H1 (cell line): ENCODE results near the gene CREG2. TPM values are rescaled to one million over a fixed set of nuclear protein-coding genes. Genes with fewer than 3 reads are reported as not detected.
A peak's percentile ranks its signal among the peaks of the same experiment; 100 is the strongest.

Source experiments
- CTCF ChIA-PET: fragments of 300-600 bp; sonication (Branson Sonifier 250); formaldehyde crosslinking; loops from one replicate; lab custom pipeline; 2021; ENCODE audit not compliant: partially characterized antibody; lab: Charles Lee
- POLR2A ChIA-PET: fragments of 300-600 bp; sonication (Branson Sonifier 250); formaldehyde crosslinking; loops from one replicate; lab custom pipeline; 2021; ENCODE audit warnings: inconsistent platforms; ENCODE audit not compliant: partially characterized antibody; lab: Charles Lee
- DNase-seq, 2 experiments: peaks; one replicate each; pipeline versions ENCODE4 v3.0.0 to v3.0.0-alpha.2; 2010 to 2022; ENCODE audit warnings: low spot score in 2 of 2, low read depth in 1 of 2, mixed read lengths in 1 of 2
- FAIRE-seq: peaks from 2 replicates; lab custom pipeline; 2011; peaks lifted over from hg19 to GRCh38; lab: Jason Lieb, UNC
- H2AFZ ChIP-seq: 2 replicates; pipeline ENCODE4 v1.8.1; 2012; ENCODE audit warnings: low read length, inconsistent platforms
- H2AK5ac ChIP-seq: 2 replicates; pipeline ENCODE4 v1.6.1; 2013; ENCODE audit warnings: low read depth, low read length
- H2BK120ac ChIP-seq: replicated peaks from 2 replicates; pipeline ENCODE3; 2013; ENCODE audit warnings: low read depth, low read length, inconsistent platforms
- H2BK12ac ChIP-seq: 2 replicates; pipeline ENCODE4 v1.6.1; 2013; ENCODE audit warnings: low read depth, low read length
- H2BK15ac ChIP-seq: 2 replicates; pipeline ENCODE4 v1.6.1; 2013; ENCODE audit warnings: low read length
- H2BK20ac ChIP-seq: 2 replicates; pipeline ENCODE4 v1.6.1; 2013; ENCODE audit warnings: low read length
- H2BK5ac ChIP-seq: 2 replicates; pipeline ENCODE4 v1.6.1; 2013; ENCODE audit warnings: low read depth, low read length
- H3K14ac ChIP-seq: 2 replicates; pipeline ENCODE4 v1.6.1; 2013; ENCODE audit warnings: inconsistent platforms; ENCODE audit not compliant: insufficient read length
- H3K18ac ChIP-seq: 2 replicates; pipeline ENCODE4 v1.6.1; 2013; ENCODE audit warnings: low read length; ENCODE audit errors: extremely low read depth
- H3K23ac ChIP-seq: 2 replicates; pipeline ENCODE4 v1.6.1; 2013; ENCODE audit warnings: inconsistent platforms; ENCODE audit not compliant: insufficient read length
- H3K23me2 ChIP-seq: 2 replicates; pipeline ENCODE4 v1.6.1; 2013; ENCODE audit warnings: low read depth, low read length
- H3K27ac ChIP-seq: 2 replicates; pipeline ENCODE4 v1.6.1; 2011; ENCODE audit warnings: low read depth, low read length, inconsistent platforms
- H3K27me3 ChIP-seq, 4 experiments: replicated peaks in 1 of 4; 1 replicate in 1 of 4; 2 replicates in 3 of 4; pipeline versions ENCODE4 v1.6.1 to v1.8.1; 2011 to 2013; ENCODE audit warnings: low read length in 3 of 4, mild to moderate bottlenecking in 3 of 4, inconsistent platforms in 2 of 4, mixed read lengths in 2 of 4, moderate library complexity in 1 of 4; ENCODE audit not compliant: control insufficient read depth in 3 of 4, insufficient read depth in 3 of 4; ENCODE audit errors: extremely low read depth in 1 of 4
- H3K36me3 ChIP-seq, 4 experiments: 2 replicates each; pipeline versions ENCODE4 v1.6.1 to v1.8.1; 2011 to 2013; ENCODE audit warnings: mild to moderate bottlenecking in 4 of 4, low read length in 3 of 4, moderate library complexity in 2 of 4, control low read depth in 1 of 4, inconsistent platforms in 1 of 4; ENCODE audit not compliant: insufficient read depth in 4 of 4, control insufficient read depth in 2 of 4
- H3K4ac ChIP-seq: replicated peaks from 2 replicates; pipeline ENCODE3; 2013; ENCODE audit warnings: low read length, low read depth, mixed read lengths, inconsistent platforms; ENCODE audit not compliant: insufficient read length
- H3K4me1 ChIP-seq, 4 experiments: replicated peaks in 1 of 4; 1 replicate in 1 of 4; 2 replicates in 3 of 4; pipeline versions ENCODE4 v1.6.1 to v1.8.1; 2011 to 2013; ENCODE audit warnings: low read length in 3 of 4, inconsistent platforms in 2 of 4, mixed read lengths in 1 of 4; ENCODE audit not compliant: insufficient read depth in 4 of 4, control insufficient read depth in 3 of 4
- H3K4me2 ChIP-seq, 2 experiments: 2 replicates each; pipeline versions ENCODE4 v1.6.1 to v1.8.1; 2011 to 2013; ENCODE audit warnings: low read depth in 2 of 2, low read length in 2 of 2, control low read depth in 1 of 2, inconsistent platforms in 1 of 2, mild to moderate bottlenecking in 1 of 2; ENCODE audit not compliant: insufficient read depth in 1 of 2
- H3K4me3 ChIP-seq, 4 experiments: fragments of 200-600, 300-600 bp in 1 of 4; sonication (generic), shearing (Covaris generic), sonication (Bioruptor Twin) in 1 of 4; 2 replicates each; pipeline versions ENCODE4 v1.5.1 to v1.8.1; 2011 to 2016; ENCODE audit warnings: low read length in 4 of 4, low read depth in 3 of 4, control low read depth in 2 of 4, inconsistent platforms in 2 of 4, mild to moderate bottlenecking in 2 of 4, mixed read lengths in 1 of 4, moderate library complexity in 1 of 4; ENCODE audit not compliant: insufficient read depth in 2 of 4; ENCODE audit errors: extremely low read depth in 1 of 4
- H3K56ac ChIP-seq: replicated peaks from 2 replicates; pipeline ENCODE3; 2013; ENCODE audit warnings: low read depth, mild to moderate bottlenecking, mixed read lengths, low read length, inconsistent platforms; ENCODE audit not compliant: insufficient read length
- H3K79me1 ChIP-seq: 2 replicates; pipeline ENCODE4 v1.6.1; 2013; ENCODE audit warnings: low read depth, low read length, control low read depth
- H3K79me2 ChIP-seq, 2 experiments: 2 replicates each; pipeline versions ENCODE4 v1.6.1 to v1.8.1; 2012 to 2013; ENCODE audit warnings: low read length in 2 of 2, mild to moderate bottlenecking in 2 of 2, inconsistent platforms in 1 of 2; ENCODE audit not compliant: insufficient read depth in 2 of 2, control insufficient read depth in 1 of 2
- H3K9ac ChIP-seq, 4 experiments: replicated peaks in 1 of 4; 1 replicate in 1 of 4; 2 replicates in 3 of 4; pipeline versions ENCODE4 v1.6.1 to v1.8.1; 2011 to 2013; ENCODE audit warnings: low read depth in 3 of 4, low read length in 3 of 4, control low read depth in 2 of 4, mild to moderate bottlenecking in 2 of 4, moderate library complexity in 2 of 4, inconsistent platforms in 1 of 4; ENCODE audit errors: extremely low read depth in 1 of 4
- H3K9me3 ChIP-seq, 2 experiments: 2 replicates each; pipeline versions ENCODE4 v1.6.1 to v1.8.1; 2012 to 2013; ENCODE audit warnings: mild to moderate bottlenecking in 2 of 2, moderate library complexity in 2 of 2, control low read depth in 1 of 2, inconsistent platforms in 1 of 2, low read depth in 1 of 2, low read length in 1 of 2, mixed read lengths in 1 of 2; ENCODE audit not compliant: insufficient read depth in 2 of 2
- H4K20me1 ChIP-seq, 2 experiments: replicated peaks in 1 of 2; 2 replicates each; pipeline versions ENCODE3 to v1.8.1; 2011 to 2013; ENCODE audit warnings: inconsistent platforms in 2 of 2, low read length in 2 of 2, mild to moderate bottlenecking in 1 of 2; ENCODE audit not compliant: insufficient read depth in 2 of 2, control insufficient read depth in 1 of 2
- H4K5ac ChIP-seq: 2 replicates; pipeline ENCODE4 v1.6.1; 2013; ENCODE audit warnings: low read length, low read depth, mixed read lengths, inconsistent platforms; ENCODE audit not compliant: insufficient read length
- H4K8ac ChIP-seq: 2 replicates; pipeline ENCODE4 v1.8.0; 2013; ENCODE audit warnings: mild to moderate bottlenecking, moderate library complexity, low read length, inconsistent platforms; ENCODE audit not compliant: insufficient read depth; ENCODE audit errors: extremely low read depth
- H4K91ac ChIP-seq: replicated peaks from 2 replicates; pipeline ENCODE3; 2013; ENCODE audit warnings: low read length, mixed read lengths, inconsistent platforms; ENCODE audit not compliant: insufficient read length
- CTBP2 ChIP-seq: IDR thresholded peaks from 2 replicates; pipeline ENCODE4 v1.7.0; 2011; ENCODE audit warnings: borderline replicate concordance, mild to moderate bottlenecking, moderate library complexity, mixed read lengths, low read length; ENCODE audit not compliant: insufficient read depth, insufficient read length
- JUND ChIP-seq: IDR thresholded peaks from 2 replicates; pipeline ENCODE4 v1.6.1; 2011; ENCODE audit warnings: mild to moderate bottlenecking, improper control_type of control experiment, low read length
- SAP30 ChIP-seq: fragments of 300-600 bp; sonication (generic); IDR thresholded peaks from 2 replicates; pipeline ENCODE4 v1.7.1; 2012; ENCODE audit warnings: low read length, moderate library complexity, mild to moderate bottlenecking, inconsistent platforms; ENCODE audit not compliant: insufficient read depth, insufficient replicate concordance
- TEAD4 ChIP-seq: IDR thresholded peaks from 2 replicates; pipeline ENCODE4 v1.6.1; 2012; ENCODE audit warnings: low read depth, low read length, inconsistent platforms, mixed read lengths
- WGBS, 2 experiments: shearing (Covaris generic) in 1 of 2; methylation state at CpG; one replicate each; pipeline versions ENCODE4 v1.1.6 to v1.1.7; 2013 to 2015; ENCODE audit warnings: low lambda C conversion rate in 2 of 2, mixed read lengths in 2 of 2, inconsistent platforms in 1 of 2, low coverage in 1 of 2, missing lambda C conversion rate in 1 of 2; ENCODE audit not compliant: insufficient replicate concordance in 2 of 2, insufficient coverage in 1 of 2, insufficient read length in 1 of 2; ENCODE audit errors: extremely low coverage in 1 of 2, missing lambda C conversion rate in 1 of 2; 5-methylcytosine and 5-hydroxymethylcytosine counted together
- polyA plus RNA-seq, 7 experiments: library from polyadenylated mRNA; depleted of rRNA in 3 of 7; stranded (reverse) in 5 of 7; unstranded in 2 of 7; fragments of >200 nt in 5 of 7; fragments of 200-250 nt in 2 of 7; gene quantifications; 1 replicate in 5 of 7; 2 replicates in 1 of 7; 4 replicates in 1 of 7; pipeline versions ENCODE4 v1.2.1 to v1.2.3, GENCODE V29; 2011 to 2013; ENCODE audit warnings: missing spikeins in 2 of 7, mixed read lengths in 2 of 7
- total RNA-seq: library from RNA; stranded (reverse); fragmentation: NEBNext Ultra II Directional; extraction: Animal tissue kit (Norgen Biotek cat#: 25700); gene quantifications from 2 replicates; pipeline ENCODE4 v1.2.1, GENCODE V29; 2021

CREG2 gene
- total and polyA plus RNA-seq, 2 of the 8 experiments (the other 6 are each of a cell fraction or from before 2014, with no cell fraction given) = 2.0 to 2.2 TPM

- peaks cover 0 to 6% of the 10 kb centered on the region in 2 experiments; a peak in 1 of 4 replicates for H3K9me3 ChIP-seq
- DNase-seq = no peak
- no peak overlapping the region for H4K5ac ChIP-seq
- H2BK120ac ChIP-seq = no peak overlapping the region
- H3K36me3 ChIP-seq = no peaks in the 10 kb centered on the region
- no peak overlapping the region for H3K18ac ChIP-seq
- peak overlapping the region; percentile 11; the same call in 1 of the 2 replicates for H4K8ac ChIP-seq
- H3K23ac ChIP-seq = no peak overlapping the region
- no peak overlapping the region for H3K9ac ChIP-seq
- H2BK15ac ChIP-seq = no peak overlapping the region
- H3K23me2 ChIP-seq = no peaks in the 10 kb centered on the region
- no peaks in the 10 kb centered on the region for H3K4me1 ChIP-seq
- no peaks in the 10 kb centered on the region for H3K79me2 ChIP-seq
- no peak overlapping the region for H3K4me2 ChIP-seq
- CTCF ChIA-PET = interaction anchor here (0.6 to 6.1 kb wide), 46 partner anchors 8 to 413 kb away, joined by 3 to 32 read pairs (median 4); partner anchors contain the start of gene MAP4K4
- no peak overlapping the region for H2BK5ac ChIP-seq
- no peak overlapping the region for H3K56ac ChIP-seq
- no peak overlapping the region for H3K4ac ChIP-seq
- 79% methylated on average over 12 of the region's 12 CpGs; no CpG with 5 or more reads in 1 of the 2 experiments for WGBS, 2 experiments
- H4K20me1 ChIP-seq = peaks cover 0 to 3% of the 10 kb centered on the region in 2 experiments
- no peak for TF ChIP-seq SAP30
- no peak for TF ChIP-seq JUND
- TF ChIP-seq CTBP2 = no peak
- TF ChIP-seq TEAD4 = no peak
- POLR2A ChIA-PET = interaction anchor here (0.7 to 1.1 kb wide), 2 partner anchors 8 to 366 kb away, joined by 3 to 4 read pairs; no protein-coding TSS in a partner anchor
- H2BK12ac ChIP-seq = peak overlapping the region; percentile 62; the same call in 1 of the 2 replicates
- H3K4me3 ChIP-seq = no peak overlapping the region
- H3K27ac ChIP-seq = no peak overlapping the region
- no peak overlapping the region for H3K14ac ChIP-seq
- no peaks in the 10 kb centered on the region for H3K27me3 ChIP-seq
- 0 out of 2 replicates have a peak overlapping the region, but pooled peaks have one; percentile 93 for H2BK20ac ChIP-seq
- FAIRE-seq = no peak
- H4K91ac ChIP-seq = peak overlapping the region; percentile 57
- no peaks in the 10 kb centered on the region for H3K79me1 ChIP-seq
- H2AFZ ChIP-seq = no peak overlapping the region
- H2AK5ac ChIP-seq = peak overlapping the region; percentile 88; the same call in 1 of the 2 replicates
These were observed 31.3 kb upstream of the CREG2 start for GRCh38 chr2:101418460-101419095.
